Measurements from ENCODE around the gene MBTPS1. TPM values are rescaled to one million over a fixed set of nuclear protein-coding genes. Genes with fewer than 3 reads are reported as not detected.

Gene MBTPS1
- total RNA-seq, 1 donor from 2014 or later, result 76.6 TPM

DNA sequence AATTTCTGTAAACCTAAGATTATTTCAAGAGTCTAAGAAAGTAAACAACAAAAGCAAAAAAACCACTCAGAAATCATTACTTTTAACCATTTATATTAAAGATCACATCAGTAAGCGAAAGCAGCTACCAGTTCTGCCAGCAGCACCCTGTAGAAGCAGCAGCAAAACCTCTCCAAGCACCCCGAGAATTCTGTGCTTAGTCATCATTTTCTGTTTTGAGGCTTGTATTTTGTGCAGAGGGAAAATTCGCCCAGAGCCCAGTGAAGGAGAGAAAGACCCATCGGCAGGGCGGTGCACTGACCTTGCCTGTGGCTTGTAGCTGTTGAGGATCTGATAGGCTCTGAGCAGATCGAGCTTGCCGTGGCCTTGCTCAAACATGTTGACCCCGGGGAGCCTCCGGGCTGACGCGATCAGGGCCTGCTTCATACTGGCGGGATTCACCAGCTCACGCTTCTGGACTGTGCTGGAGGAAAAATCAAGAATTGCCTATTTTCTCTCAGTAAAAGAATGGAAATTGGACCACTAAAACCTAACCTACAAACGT, 35.2 kb downstream of the MBTPS1 start:
- DNase-seq (ENCODE audit: low spot score in 2 of 2) (no peak), FAIRE-seq (no peak)

DNA sequence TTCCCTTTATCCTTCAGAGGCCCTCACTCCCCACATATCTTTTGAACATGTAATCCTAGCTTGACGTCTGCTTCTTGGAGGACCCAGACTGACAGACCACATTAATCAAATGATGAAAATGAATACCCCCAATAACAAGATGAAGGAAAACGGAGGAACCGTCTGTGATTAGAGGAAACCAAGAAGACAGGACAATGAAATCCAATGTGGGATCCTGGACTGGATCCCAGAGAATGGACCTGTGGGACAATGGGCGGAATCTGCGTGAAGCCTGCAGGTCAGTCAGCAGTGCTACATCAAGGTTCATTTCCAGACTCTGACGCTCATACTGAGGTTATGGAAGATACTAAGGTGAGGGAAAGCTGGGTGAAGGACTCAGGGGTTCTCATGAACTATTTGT, 35.9 kb downstream of the MBTPS1 start:
- DNase-seq (ENCODE audit: low spot score in 2 of 2) (no peak), FAIRE-seq (no peak)

DNA sequence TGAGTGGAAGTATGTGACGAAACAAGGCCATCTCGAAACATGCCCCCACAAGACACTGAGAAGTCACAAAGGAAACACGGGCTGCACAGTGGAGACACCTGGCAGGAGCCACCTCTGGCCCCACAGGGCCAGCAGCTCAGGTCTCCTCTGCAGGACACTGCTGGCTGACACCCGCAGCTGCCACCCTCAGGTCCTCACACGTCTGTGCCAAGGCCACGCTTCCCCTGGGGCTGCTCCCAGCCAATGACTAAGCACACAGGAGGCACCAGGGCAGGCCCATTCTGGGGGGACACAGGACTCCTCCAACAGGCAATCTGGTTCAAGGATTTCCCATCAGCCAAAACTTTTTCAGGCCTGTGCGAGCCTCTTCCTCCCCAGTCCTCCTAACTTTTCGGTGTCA, 36.4 kb downstream of the MBTPS1 start:
- FAIRE-seq (no peak), DNase-seq (ENCODE audit: low spot score in 2 of 2) (no peak)

DNA sequence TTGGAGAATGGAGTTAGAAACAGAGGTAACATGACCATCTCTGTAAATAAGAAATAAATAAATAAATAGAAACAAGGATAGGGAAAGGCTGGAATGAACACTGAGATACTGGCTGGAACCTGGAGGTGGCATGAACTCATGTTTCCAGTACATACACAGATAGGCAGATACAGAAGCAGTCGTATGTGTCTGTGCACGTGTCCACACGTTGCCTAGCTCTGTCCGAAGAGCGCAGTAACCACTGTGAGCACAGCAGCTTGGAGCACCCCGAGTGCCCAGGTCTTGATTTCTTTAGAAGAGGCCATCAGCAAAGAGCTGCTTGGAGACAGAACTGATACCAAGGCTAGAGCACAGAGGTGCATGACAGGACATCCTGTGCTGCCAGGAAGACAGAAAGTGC, 37.1 kb downstream of the MBTPS1 start:
- FAIRE-seq (no peak), DNase-seq (ENCODE audit: low spot score in 2 of 2) (no peak)

DNA sequence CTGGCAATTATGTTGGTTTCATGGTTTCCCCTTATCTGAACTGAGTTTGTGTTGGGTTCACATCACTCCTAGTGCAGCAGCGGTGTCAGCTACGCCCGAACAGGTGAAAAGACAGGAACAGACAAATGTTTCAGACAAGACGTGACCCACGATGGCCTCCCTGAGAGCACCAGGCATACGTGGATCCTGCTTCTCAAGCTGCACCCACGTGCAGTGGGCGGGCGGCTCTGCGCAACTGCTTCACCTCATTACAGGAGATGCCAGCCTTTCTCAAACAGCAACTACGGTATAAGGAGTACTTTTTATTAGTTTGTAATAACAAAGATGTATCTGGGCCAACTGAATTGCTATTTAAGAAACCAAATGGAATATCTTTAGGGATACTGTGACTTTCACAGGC, 41.4 kb downstream of the MBTPS1 start:
- DNase-seq (ENCODE audit: low spot score in 2 of 2), result no peak
- FAIRE-seq, result no peak

DNA sequence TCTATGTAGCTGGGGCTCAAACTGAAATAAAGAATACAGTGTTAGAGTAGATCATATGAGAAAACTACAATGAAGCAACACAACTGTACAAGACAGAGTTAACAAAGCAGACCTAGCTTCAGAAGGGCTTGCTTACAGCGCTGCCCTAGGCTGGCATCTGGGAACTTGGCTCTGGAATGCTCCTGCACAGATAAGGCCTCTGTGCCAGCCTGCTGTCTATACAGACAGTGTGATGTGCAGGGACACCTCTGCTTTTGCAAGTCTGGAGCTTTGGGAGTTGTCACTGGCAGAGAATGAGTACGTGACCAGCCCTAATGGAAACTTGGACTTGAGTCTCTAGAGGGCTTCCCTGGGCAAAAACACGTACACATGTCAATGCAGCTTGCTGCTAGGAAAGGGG, 42.0 kb downstream of the MBTPS1 start:
- FAIRE-seq, result no peak

DNA sequence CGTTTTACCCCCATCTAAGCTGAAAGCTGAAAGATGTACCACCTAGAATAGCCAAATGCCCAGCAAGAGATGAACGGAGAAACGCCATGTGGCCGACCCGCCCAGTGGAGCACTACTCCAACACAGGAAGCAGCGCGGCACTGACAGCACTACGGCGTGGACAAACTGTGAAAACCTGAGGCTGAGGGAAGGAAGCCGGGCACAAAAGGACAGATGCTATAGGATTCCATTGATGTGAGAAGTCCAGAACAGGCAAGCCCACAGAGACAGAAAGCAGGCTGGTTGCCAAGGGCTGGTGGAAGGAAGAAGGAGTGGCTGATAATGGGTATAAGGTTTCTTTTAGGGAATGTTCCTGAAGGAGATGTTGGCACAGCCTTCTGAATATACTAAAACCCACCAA, 44.7 kb downstream of the MBTPS1 start:
- no peak for DNase-seq (ENCODE audit: low spot score in 2 of 2)

More for the DNA sequence above, 42.0 kb downstream of the MBTPS1 start:
- no peak for DNase-seq (ENCODE audit: low spot score in 2 of 2)

DNA sequence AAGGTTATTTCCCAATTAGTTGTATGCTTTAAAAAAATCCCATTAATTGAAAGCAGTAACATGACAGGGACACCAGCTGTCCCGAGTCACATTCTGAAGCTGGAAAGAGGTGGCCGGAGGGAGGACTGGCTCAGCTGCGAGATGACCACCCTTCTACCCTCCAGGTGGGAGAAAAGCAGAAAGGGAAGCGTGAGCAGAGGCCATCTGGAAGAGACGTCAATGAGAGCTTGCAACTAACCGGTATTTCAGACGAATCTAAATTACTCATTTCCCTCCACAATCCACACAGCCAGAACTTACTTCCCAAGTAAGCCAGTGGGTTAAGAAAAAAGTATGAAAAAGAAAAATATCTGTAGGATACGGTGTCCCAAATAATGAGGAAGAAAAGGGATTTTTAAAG, 45.6 kb downstream of the MBTPS1 start:
- DNase-seq (ENCODE audit: low spot score in 2 of 2) (no peak), FAIRE-seq (no peak)

More for the DNA sequence above, 44.7 kb downstream of the MBTPS1 start:
- FAIRE-seq, result no peak

DNA sequence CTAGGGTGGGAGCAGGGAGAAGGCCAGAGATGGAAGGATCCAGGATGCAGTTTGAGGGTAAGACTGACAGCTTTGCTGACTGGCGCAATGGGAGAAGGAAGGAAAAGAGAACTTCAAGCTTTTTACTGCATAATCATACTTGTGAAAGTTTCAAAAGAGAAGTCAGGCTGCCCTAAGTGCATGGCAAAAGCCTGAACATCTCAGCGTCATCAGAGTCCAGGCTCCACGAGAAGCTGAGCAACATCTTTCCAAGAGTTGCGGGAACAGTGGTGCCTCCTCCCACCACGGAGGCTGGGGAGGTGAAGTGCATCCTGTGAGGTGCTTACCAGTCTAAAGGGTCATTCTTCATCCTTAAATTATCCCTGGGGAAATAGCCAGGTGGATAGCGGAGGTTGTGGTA, 47.2 kb downstream of the MBTPS1 start:
- FAIRE-seq, result no peak
- no peak for DNase-seq (ENCODE audit: low spot score in 2 of 2)

DNA sequence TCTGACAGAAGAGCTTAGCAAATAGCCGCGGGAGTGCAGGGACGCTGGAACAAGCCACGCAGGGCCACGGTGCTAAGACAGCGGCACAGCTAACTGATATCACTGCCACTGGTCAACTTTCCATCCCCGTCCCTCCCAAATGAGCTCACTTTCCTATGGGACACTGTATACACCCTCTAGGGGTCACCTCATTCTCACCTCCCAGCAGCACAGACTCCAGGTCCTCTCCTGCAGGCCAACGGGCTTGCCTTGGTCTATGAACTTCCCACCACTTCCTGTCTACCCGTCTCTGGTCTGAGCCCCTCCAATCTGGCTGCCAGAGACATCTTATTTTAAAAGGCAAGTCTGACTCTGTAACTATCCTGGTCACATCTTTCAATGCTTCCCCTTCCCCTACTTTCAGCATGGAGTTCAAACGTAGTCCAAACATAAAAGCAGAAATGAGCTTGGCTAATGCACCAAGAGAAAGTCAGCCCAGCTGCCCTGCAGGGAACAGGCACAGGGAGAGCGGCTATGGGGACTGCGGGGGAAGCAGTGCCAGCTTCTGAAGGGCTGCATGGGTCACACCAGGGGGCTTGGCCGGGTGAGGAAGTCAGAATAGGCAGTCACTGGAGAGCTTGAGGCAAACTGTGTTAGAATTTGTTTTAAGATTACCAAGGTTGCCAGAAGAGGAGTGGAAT, 47.8 kb downstream of the MBTPS1 start:
- no peak for FAIRE-seq
- DNase-seq (ENCODE audit: low spot score in 2 of 2), result no peak

DNA sequence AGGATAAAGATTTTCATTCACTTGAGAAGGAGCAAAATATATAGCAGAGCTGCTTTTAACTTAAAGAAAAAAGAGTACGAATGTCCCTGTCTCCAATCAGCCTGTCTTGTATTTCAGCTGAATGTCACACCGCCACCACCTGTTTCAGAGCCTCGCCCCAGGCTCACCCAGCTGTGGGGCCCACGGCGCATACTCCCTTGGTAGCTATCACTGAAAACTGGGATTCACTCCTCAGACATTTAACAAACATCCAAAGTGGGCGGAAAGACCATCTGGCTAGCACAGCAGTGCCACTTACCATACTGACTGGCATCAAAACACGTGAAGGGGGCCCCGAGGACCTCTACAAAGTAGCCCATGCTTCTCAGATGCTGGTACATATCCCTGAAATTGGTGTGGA, 48.7 kb downstream of the MBTPS1 start:
- no peak for FAIRE-seq
- DNase-seq (ENCODE audit: low spot score in 2 of 2), result no peak

DNA sequence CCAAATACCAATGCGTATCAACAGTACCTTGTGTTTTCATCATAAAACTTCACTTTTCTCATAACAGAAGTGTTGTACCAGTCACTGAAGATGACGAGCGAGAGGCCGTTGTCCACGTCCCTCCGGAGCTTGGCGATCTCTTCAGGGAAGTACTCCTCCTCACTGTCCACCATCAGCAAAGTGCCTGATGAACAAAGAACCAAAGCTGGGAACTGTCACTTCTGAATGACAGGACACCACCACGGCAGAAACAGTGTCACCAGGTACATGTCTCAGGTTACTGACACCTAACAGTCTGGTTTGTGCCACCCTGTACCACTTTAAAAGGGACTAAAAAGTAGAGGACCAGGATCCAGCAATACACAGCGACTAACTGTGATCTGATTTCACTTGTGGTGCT, 49.1 kb downstream of the MBTPS1 start:
- FAIRE-seq, result no peak
- no peak for DNase-seq (ENCODE audit: low spot score in 2 of 2)

DNA sequence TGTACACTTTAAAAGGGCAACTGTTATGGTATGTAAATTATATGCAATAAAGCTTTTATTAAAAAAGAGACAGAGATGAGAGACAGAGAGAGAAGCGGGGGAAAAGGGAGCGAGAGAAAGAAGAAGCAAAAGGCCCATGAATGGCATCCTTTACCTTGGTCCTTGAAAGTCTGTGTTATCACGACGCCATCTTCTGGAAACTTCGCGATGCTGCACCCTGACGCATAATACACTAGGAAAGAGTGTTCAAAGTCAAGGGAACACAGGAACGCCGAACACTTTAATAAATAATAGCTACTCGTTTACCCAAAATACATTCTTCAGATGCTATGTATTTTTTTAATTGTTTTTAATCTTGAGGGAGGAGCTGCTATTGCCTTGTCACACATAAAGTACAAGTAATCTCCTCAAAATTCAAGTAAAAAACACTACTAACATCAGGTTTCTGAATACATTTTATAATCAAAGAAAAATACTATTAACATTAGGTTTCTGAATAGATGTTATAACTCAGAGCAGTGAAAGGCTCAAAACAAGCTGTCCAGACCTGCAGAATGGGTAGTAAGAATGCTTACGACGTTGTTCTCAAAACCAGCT, 51.1 kb downstream of the MBTPS1 start:
- DNase-seq (ENCODE audit: low spot score in 2 of 2) (peak in 1 of 2 donors; percentile 48), FAIRE-seq (no peak)

DNA sequence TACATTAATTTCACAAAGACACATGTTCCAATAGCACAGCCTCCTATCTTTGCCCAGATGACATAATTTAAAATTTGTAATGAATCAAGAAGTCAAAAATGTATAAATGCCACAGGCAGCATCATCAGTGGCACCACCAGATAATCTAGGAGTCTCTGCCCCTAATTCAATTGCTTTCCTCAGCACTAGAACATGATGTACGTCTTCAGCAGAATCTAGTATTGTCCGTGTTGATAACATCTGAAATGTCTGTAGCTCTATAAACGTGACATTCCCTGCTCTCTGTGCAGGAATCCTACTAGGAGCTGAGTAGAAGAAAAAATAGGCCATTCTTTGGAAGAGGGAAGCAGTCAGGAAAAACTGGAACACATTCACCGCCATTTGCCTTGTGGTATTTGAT, 52.8 kb downstream of the MBTPS1 start:
- DNase-seq (ENCODE audit: low spot score in 2 of 2), result no peak
- no peak for FAIRE-seq

DNA sequence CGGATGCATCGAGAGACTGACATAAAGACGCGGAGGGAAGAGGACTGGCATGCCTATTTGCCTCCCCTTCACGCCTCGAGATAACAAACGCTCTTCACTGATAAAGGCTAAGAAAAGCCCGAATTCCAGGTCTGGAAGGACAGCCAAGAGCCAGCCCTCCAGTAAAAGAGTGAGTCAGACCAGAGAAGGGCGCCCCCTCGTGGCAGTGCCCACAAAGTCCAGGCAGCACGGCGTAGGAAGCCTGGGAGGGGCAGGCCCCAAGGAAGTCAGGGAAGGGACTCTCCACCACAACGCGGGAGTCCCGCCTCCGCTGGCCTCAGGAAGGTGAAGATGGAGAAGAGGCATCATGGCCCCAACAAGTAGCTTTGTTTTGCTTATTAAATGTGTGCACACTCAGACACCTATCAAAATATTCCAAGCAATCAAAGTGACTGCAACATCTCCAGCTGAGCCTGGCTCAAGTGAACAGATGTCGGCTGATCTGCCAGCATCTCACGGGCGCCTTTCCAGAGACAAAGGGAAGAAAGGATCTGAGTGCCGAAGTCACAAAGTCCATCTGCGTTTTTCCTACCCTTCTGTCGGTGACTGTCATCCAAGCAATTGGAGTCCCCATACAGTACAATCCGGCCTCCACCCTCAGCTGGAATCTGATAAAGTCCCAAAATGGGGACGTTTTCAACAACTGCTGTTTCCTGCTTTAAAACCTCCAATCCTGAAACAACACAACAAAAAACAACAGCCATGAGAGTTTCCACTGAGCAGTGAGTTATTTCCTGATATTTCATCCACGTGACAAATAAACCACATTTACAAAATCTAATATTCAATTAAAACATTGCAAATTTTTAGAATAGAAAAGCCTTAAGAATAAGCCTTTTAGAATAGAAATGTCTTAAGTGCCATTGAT, 53.8 kb downstream of the MBTPS1 start:
- peak; percentile 48 to 78 for DNase-seq (ENCODE audit: low spot score in 2 of 2)
- FAIRE-seq, result no peak

DNA sequence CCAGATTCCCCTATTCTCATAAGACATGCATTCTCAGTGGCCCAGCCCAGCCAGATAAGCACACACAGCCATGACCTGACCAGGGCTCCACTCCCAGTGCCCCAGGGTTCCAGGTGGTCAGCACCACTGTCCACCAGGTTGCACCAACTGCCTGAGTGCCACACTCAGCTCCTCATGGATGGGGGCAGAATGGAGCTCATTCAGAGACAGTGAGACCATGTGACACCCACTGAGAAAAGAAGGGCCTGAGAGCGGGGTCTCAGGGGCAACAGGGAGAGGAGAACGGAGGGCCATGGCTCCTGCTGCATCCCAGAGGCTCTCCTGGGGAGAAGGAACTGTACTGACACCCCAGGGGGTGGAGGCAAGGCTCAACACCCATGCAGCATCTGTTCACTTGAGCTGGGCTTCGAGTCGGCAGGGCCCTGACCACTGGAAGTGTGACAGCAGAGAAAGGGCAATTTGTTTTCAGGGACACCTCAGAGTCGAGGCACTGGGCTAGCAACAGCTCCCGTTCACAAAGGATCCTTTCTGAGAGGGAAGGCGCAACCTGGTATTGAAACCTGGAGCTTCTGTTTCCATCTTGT, 55.4 kb downstream of the MBTPS1 start:
- FAIRE-seq (no peak), DNase-seq (ENCODE audit: low spot score in 2 of 2) (no peak)

DNA sequence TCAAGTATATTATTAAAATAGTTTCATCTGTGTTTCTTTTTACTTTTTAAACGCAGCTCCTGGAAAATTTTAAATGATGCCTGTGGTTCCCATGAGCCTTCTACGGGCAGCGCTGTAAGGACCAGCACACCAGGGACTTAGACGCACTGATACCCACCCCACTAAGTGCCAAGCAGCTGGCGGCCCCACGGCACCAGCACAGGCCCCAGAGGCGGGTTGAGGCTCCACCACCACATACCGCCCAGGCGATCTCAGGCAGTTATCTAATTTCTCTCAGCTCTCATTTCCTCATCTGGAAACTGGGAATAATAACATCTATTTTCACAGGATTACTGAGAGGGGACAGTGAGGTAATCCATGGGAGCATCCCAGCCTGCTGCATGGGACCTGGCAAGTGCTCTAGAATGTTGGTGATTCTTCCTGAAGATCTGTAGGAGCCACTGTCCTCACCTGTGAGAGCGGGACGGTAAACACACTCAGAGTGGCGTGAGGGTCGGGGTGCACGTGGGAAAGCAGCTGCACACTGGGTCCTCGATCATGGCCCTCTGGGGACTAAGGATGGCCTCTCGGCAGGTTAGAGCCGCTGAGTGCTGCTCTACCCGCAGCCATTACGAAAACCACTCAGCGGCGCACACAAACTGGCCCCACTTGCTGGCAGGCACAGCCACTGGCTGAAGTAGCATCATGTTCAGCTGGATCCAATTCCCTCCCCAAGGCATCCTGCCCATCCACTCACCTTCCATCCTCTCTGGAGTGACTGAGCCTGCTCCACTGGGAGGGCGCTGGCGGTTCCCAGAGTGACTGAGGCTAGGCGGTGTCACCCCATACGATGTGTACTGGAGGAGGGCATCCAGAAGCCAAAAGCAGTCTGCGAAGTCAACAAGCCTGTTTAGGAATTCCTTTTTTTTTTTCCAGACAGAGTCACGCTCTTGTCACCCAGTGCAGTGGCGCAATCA, 56.5 kb downstream of the MBTPS1 start:
- FAIRE-seq (no peak), DNase-seq (ENCODE audit: low spot score in 2 of 2) (no peak)

DNA sequence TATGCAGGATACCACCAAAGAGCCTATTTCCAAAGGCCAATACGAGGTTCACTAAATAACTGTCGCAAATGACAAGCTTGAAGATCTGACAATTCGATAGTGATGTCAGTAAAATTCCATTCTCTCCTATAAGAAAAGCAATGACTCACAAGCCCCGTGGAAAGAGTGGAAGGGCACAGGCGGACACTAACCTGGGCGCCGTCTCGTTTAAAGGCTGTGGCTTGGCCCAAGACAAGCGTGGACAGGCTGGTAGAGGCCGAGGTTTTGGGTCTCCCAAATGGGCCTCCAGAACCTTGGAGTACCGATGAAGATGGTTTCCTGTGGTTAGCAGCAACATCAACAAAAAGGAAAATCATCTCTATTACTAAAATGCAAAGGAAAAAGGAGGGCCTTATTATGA, 57.6 kb downstream of the MBTPS1 start:
- FAIRE-seq (no peak), DNase-seq (ENCODE audit: low spot score in 2 of 2) (no peak)

DNA sequence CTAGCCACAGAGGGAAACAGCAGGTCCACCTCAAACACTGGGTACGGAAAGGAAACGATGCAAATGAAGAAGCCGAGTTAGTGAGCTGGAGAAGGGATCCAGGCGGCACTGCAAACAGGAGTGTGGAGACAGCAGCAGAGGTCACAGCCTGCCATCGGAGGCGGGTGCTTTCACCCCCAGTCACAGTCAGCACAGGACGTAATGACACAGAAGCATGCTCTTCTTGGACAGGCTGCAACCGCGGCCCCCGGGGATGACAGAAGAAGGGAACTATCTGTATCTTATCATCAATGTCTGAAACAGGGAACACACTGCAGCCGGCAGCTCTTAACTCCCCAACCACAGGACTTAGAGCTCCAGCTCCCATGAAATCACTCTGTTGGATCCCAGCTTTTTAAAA, 58.1 kb downstream of the MBTPS1 start:
- FAIRE-seq (no peak), DNase-seq (ENCODE audit: low spot score in 2 of 2) (no peak)

DNA sequence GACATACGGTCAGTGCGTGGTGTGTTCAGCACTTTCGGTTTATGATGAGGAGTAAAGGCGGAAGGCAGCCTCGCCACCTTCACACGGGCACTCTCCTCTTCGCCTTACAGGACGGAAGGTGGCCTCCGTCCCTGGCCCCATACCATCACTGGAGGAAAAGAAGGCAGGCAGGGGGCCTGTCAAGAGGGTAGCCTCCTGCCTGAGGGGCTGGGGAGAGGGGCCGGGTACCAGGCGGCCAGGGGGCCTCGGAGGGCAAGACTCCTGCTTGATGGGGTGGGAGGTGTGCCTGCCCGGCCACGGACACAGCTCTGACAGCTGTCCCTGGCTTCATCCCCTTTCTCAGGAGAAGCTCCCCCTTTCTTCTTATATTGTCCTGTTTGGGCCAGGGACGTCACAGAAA, 58.5 kb downstream of the MBTPS1 start:
- DNase-seq (ENCODE audit: low spot score in 2 of 2), result no peak
- FAIRE-seq, result no peak

Data from frontal cortex (tissue), 4 donors.